Osteoblast (primary cell): ENCODE data around the gene DNAH17. TPM values are rescaled to one million over a fixed set of nuclear protein-coding genes. Genes with fewer than 3 reads are reported as not detected.

Source experiments
- DNase-seq: peaks from one replicate; pipeline ENCODE4 v3.0.0; 2011; ENCODE audit warnings: low spot score, mixed read lengths; ENCODE audit not compliant: insufficient read length; ENCODE audit errors: missing footprints
- H2AFZ ChIP-seq: 2 replicates; pipeline ENCODE4 v1.6.0; 2011; ENCODE audit warnings: mild to moderate bottlenecking, low read length
- H3K27ac ChIP-seq: 2 replicates; pipeline ENCODE4 v1.5.1; 2011; ENCODE audit warnings: mild to moderate bottlenecking, low read depth, low read length, moderate library complexity
- H3K27me3 ChIP-seq: 2 replicates; pipeline ENCODE4 v1.6.0; 2012; ENCODE audit warnings: mild to moderate bottlenecking, control low read depth, inconsistent platforms, low read length, moderate library complexity; ENCODE audit not compliant: insufficient read depth
- H3K36me3 ChIP-seq: 2 replicates; pipeline ENCODE4 v1.5.1; 2011; ENCODE audit warnings: mild to moderate bottlenecking, low read length, control low read depth, moderate library complexity; ENCODE audit not compliant: insufficient read depth
- H3K4me1 ChIP-seq: 2 replicates; pipeline ENCODE4 v1.5.1; 2011; ENCODE audit warnings: mild to moderate bottlenecking, low read length, control low read depth, moderate library complexity; ENCODE audit not compliant: insufficient read depth
- H3K4me2 ChIP-seq: 2 replicates; pipeline ENCODE4 v1.6.0; 2011; ENCODE audit warnings: mild to moderate bottlenecking, low read length; ENCODE audit not compliant: insufficient read depth
- H3K4me3 ChIP-seq: fragments of 200-600 bp; sonication (generic); 3 replicates; pipeline ENCODE4 v1.5.1; 2012; ENCODE audit warnings: mild to moderate bottlenecking, low read length, inconsistent platforms; ENCODE audit not compliant: insufficient read depth
- H3K79me2 ChIP-seq: 2 replicates; pipeline ENCODE4 v1.6.0; 2012; ENCODE audit warnings: mild to moderate bottlenecking, low read length, control low read depth, inconsistent platforms; ENCODE audit not compliant: insufficient read depth
- H3K9me3 ChIP-seq: 2 replicates; pipeline ENCODE4 v1.5.1; 2011; ENCODE audit warnings: low read depth, low read length, control low read depth
- H4K20me1 ChIP-seq: 2 replicates; pipeline ENCODE4 v1.6.0; 2012; ENCODE audit warnings: mild to moderate bottlenecking, low read length, control low read depth; ENCODE audit not compliant: insufficient read depth
- CTCF ChIP-seq: IDR thresholded peaks from 2 replicates; pipeline ENCODE4 v1.5.1; 2011; ENCODE audit warnings: mild to moderate bottlenecking, low read depth, low read length, moderate library complexity; ENCODE audit errors: extremely low read depth
- total RNA-seq: library from RNA; depleted of rRNA; stranded (reverse); fragments of >200 nt; gene quantifications from 2 replicates; pipeline ENCODE4 v1.2.3, GENCODE V29; 2012

Gene DNAH17
- total RNA-seq, 1 donor: under 0.01 TPM

- Histone ChIP-seq H3K79me2 (no peaks in the 10 kb centered on the region), H3K27ac (no peak overlapping the region), H2AFZ (no peak overlapping the region), H3K27me3 (no peaks in the 10 kb centered on the region), H3K9me3 (no peaks in the 10 kb centered on the region), H3K36me3 (peaks cover 4% of the 10 kb centered on the region), H4K20me1 (peaks cover 9% of the 10 kb centered on the region), H3K4me2 (no peak overlapping the region), H3K4me3 (no peak overlapping the region), H3K4me1 (no peaks in the 10 kb centered on the region)
- TF ChIP-seq CTCF: no peak
- DNase-seq: no peak
Measured at GRCh38 chr17:78432226-78433012, 144.8 kb downstream of the DNAH17 start.

- Histone ChIP-seq H3K79me2 (no peaks in the 10 kb centered on the region), H3K36me3 (peaks cover 11% of the 10 kb centered on the region), H3K27me3 (no peaks in the 10 kb centered on the region), H3K27ac (no peak overlapping the region), H3K4me3 (no peak overlapping the region), H3K9me3 (no peaks in the 10 kb centered on the region), H3K4me2 (no peak overlapping the region), H2AFZ (no peak overlapping the region), H4K20me1 (peaks cover 9% of the 10 kb centered on the region), H3K4me1 (no peaks in the 10 kb centered on the region)
- TF ChIP-seq CTCF: no peak
- no peak for DNase-seq
Measured at GRCh38 chr17:78431692-78431958, 145.6 kb downstream of the DNAH17 start.

GRCh38 chr17:78430892-78431691 is 146.1 kb downstream of the DNAH17 start:
- Histone ChIP-seq H2AFZ (no peak overlapping the region), H3K79me2 (no peaks in the 10 kb centered on the region), H3K36me3 (peaks cover 16% of the 10 kb centered on the region), H3K4me3 (no peak overlapping the region), H3K4me1 (no peaks in the 10 kb centered on the region), H3K27me3 (no peaks in the 10 kb centered on the region), H3K9me3 (no peaks in the 10 kb centered on the region), H3K4me2 (no peak overlapping the region), H3K27ac (no peak overlapping the region), H4K20me1 (peaks cover 9% of the 10 kb centered on the region)
- no peak for TF ChIP-seq CTCF
- DNase-seq: no peak

- H3K36me3 ChIP-seq: peaks cover 29% of the 10 kb centered on the region
- no peaks in the 10 kb centered on the region for H3K4me1 ChIP-seq
- H3K4me2 ChIP-seq: no peak overlapping the region
- no peak overlapping the region for H3K27ac ChIP-seq
- DNase-seq: no peak
- H2AFZ ChIP-seq: no peak overlapping the region
- H3K27me3 ChIP-seq: no peaks in the 10 kb centered on the region
- peaks cover 13% of the 10 kb centered on the region for H4K20me1 ChIP-seq
- no peak overlapping the region for H3K4me3 ChIP-seq
- no peaks in the 10 kb centered on the region for H3K9me3 ChIP-seq
- TF ChIP-seq CTCF: no peak
- H3K79me2 ChIP-seq: no peaks in the 10 kb centered on the region
Measured at GRCh38 chr17:78429618-78429995, 147.6 kb downstream of the DNAH17 start.
